EL (cell line): ENCODE results near the gene S1PR5.
"Not testable (repeated sequence)": the region's sequence is repeated elsewhere in the genome, so short reads cannot be mapped to it uniquely, and the experiment has no call there.

Experiments
- DNase-seq: peaks from one replicate; pipeline ENCODE4 v3.0.0-alpha.2; 2016

Gene S1PR5

GRCh38 chr19:10543420-10544241 is 26.4 kb upstream of the S1PR5 start, which contains the start of gene ATG4D:
ATG4D (plus strand) TSS chr19:10543904; CDS start chr19:10544091, 187 bp downstream.
- DNase-seq, result peak; percentile 70

- DNase-seq, result no peak
Measured at GRCh38 chr19:10543059-10543419, 25.8 kb upstream of the S1PR5 start.

GRCh38 chr19:10539016-10539415 is 21.8 kb upstream of the S1PR5 start:
- not testable (repeated sequence) for DNase-seq

- no peak for DNase-seq
Measured at GRCh38 chr19:10538204-10538983, 21.1 kb upstream of the S1PR5 start.

GRCh38 chr19:10537668-10538067 is 20.4 kb upstream of the S1PR5 start:
- no peak for DNase-seq

GRCh38 chr19:10535613-10536012 is 18.4 kb upstream of the S1PR5 start:
- DNase-seq, result no peak

GRCh38 chr19:10533646-10534386 is 16.6 kb upstream of the S1PR5 start:
- peak; percentile 86 for DNase-seq

- no peak for DNase-seq
Measured at GRCh38 chr19:10532457-10532856, 15.2 kb upstream of the S1PR5 start.

GRCh38 chr19:10526887-10527286 is 9.6 kb upstream of the S1PR5 start:
- not testable (repeated sequence) for DNase-seq

GRCh38 chr19:10525636-10526035 is 8.4 kb upstream of the S1PR5 start:
- no peak for DNase-seq

GRCh38 chr19:10523135-10523636 is 5.9 kb upstream of the S1PR5 start:
- DNase-seq, result no peak

- no peak for DNase-seq
Measured at GRCh38 chr19:10521461-10522171, 4.4 kb upstream of the S1PR5 start.

GRCh38 chr19:10520652-10521318 is 3.5 kb upstream of the S1PR5 start:
- no peak for DNase-seq

- DNase-seq, result no peak
Measured at GRCh38 chr19:10519421-10519820, 2.2 kb upstream of the S1PR5 start.

- no peak for DNase-seq
Measured at GRCh38 chr19:10518444-10519361, 1.5 kb upstream of the S1PR5 start.

- peak; percentile 46 for DNase-seq
Measured at GRCh38 chr19:10517760-10518443, 655 bp upstream of the S1PR5 start.

- peak; percentile 50 for DNase-seq
Measured at GRCh38 chr19:10516671-10517286, 468 bp downstream of the S1PR5 start.

GRCh38 chr19:10516064-10516385 is 1.2 kb downstream of the S1PR5 start:
- no peak for DNase-seq

- no peak for DNase-seq
Measured at GRCh38 chr19:10514211-10515145, 2.8 kb downstream of the S1PR5 start.
